ENCODE measurements around the gene ZEB1. TPM values are rescaled to one million over a fixed set of nuclear protein-coding genes. Genes with fewer than 3 reads are reported as not detected.

Gene ZEB1
- polyA plus RNA-seq, 1 experiment, result 154 TPM

GRCh38 chr10:31515116-31515515 lies 196.1 kb downstream of the ZEB1 start:
- TF ChIP-seq, protein P1, sequence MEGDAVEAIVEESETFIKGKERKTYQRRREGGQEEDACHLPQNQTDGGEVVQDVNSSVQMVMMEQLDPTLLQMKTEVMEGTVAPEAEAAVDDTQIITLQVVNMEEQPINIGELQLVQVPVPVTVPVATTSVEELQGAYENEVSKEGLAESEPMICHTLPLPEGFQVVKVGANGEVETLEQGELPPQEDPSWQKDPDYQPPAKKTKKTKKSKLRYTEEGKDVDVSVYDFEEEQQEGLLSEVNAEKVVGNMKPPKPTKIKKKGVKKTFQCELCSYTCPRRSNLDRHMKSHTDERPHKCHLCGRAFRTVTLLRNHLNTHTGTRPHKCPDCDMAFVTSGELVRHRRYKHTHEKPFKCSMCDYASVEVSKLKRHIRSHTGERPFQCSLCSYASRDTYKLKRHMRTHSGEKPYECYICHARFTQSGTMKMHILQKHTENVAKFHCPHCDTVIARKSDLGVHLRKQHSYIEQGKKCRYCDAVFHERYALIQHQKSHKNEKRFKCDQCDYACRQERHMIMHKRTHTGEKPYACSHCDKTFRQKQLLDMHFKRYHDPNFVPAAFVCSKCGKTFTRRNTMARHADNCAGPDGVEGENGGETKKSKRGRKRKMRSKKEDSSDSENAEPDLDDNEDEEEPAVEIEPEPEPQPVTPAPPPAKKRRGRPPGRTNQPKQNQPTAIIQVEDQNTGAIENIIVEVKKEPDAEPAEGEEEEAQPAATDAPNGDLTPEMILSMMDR (IDR thresholded peaks at IDR 0.05; ENCODE audit: low read depth, low read length), result no peak
- Histone ChIP-seq H3K27ac (ENCODE audit: low read depth, low read length) (no peak overlapping the region), H3K4me3 (ENCODE audit: low read depth, low read length) (no peak overlapping the region), H3K27me3 (ENCODE audit: control insufficient read depth, insufficient read depth, low read length) (no peaks in the 10 kb centered on the region), H3K9me3 (ENCODE audit: control insufficient read depth, insufficient read depth, low read length) (no peaks in the 10 kb centered on the region)
- POLR2A ChIA-PET, result no interaction called here
- no peak for DNase-seq (ENCODE audit: low read depth, low spot score)
- CTCF ChIA-PET, result interaction anchor here (1.0 to 1.2 kb wide), 2 partner anchors 293 to 827 kb away, joined by 3 read pairs; no protein-coding TSS in a partner anchor

DNA sequence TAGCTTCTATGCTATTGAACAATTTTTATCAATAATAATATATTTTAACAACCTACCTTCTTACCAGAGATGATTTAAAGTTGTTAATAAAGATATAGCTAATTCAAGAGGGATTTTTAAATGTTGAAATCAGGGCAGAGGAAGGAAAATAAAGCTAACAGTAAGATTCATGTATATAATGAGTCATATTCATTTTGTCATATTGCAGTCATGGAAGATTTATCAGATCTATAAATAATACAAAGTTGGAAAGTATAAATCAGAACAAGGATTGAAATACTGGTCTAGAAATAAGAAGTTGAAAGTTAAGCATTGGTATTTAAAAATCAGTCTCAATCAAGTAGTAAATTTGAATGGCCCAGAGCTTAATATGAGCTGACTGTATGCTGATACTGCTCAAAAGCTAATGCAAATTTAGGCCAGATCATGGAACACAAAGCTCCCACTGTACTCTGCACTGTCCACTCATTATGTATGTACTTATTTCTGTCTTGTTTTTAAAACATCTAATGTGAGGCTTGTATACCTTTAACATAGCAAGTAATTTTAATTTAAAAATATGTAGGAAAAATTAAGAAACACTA lies 196.9 kb downstream of the ZEB1 start:
- POLR2A ChIA-PET, result no interaction called here
- H3K27ac ChIP-seq (ENCODE audit: low read depth, low read length), result no peak overlapping the region
- DNase-seq (ENCODE audit: low read depth, low spot score), result no peak

GRCh38 chr10:31520986-31521831 lies 202.2 kb downstream of the ZEB1 start:
- no peaks in the 10 kb centered on the region for H3K27me3 ChIP-seq (ENCODE audit: control insufficient read depth, insufficient read depth, low read length)
- TF ChIP-seq, protein P1 (IDR thresholded peaks at IDR 0.05; ENCODE audit: low read depth, low read length), result no peak
- POLR2A ChIA-PET, result no interaction called here
- H3K4me3 ChIP-seq (ENCODE audit: low read depth, low read length), result no peak overlapping the region
- H3K27ac ChIP-seq (ENCODE audit: low read depth, low read length), result no peak overlapping the region
- DNase-seq (ENCODE audit: low read depth, low spot score), result no peak
- no peaks in the 10 kb centered on the region for H3K9me3 ChIP-seq (ENCODE audit: control insufficient read depth, insufficient read depth, low read length)
- CTCF ChIA-PET, result no interaction called here

More for the DNA sequence above, 196.9 kb downstream of the ZEB1 start:
- TF ChIP-seq, protein P1 (IDR thresholded peaks at IDR 0.05; ENCODE audit: low read depth, low read length), result no peak
- Histone ChIP-seq H3K27me3 (ENCODE audit: control insufficient read depth, insufficient read depth, low read length) (no peaks in the 10 kb centered on the region), H3K4me3 (ENCODE audit: low read depth, low read length) (no peak overlapping the region), H3K9me3 (ENCODE audit: control insufficient read depth, insufficient read depth, low read length) (no peaks in the 10 kb centered on the region)
- CTCF ChIA-PET, result interaction anchor here (1.0 to 1.5 kb wide), 3 partner anchors 292 to 828 kb away, joined by 3 to 6 read pairs (median 3); no protein-coding TSS in a partner anchor

DNA sequence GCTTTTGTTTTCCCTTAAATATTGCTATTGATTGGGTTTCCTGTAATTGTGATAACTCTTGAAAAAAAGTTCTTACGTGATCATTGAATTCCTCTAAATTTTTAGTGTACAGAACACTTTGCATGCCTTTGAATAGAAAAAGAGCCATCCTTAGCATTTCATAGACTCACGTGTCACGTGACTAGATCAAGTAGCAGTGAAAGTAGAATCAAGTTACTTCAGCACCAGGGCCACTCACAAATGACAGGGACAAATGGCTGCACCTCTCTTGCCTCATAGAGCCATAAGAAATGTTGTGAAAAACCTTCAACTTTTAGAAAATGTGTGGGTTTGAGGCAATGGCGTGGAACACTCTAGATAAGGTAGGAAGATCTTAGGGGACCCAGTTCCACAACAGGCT lies 203.8 kb downstream of the ZEB1 start:
- Histone ChIP-seq H3K4me3 (ENCODE audit: low read depth, low read length) (no peak overlapping the region), H3K27me3 (ENCODE audit: control insufficient read depth, insufficient read depth, low read length) (no peaks in the 10 kb centered on the region), H3K27ac (ENCODE audit: low read depth, low read length) (no peak overlapping the region), H3K9me3 (ENCODE audit: control insufficient read depth, insufficient read depth, low read length) (no peaks in the 10 kb centered on the region)
- DNase-seq (ENCODE audit: low read depth, low spot score), result no peak
- CTCF ChIA-PET, result no interaction called here
- TF ChIP-seq, protein P1 (IDR thresholded peaks at IDR 0.05; ENCODE audit: low read depth, low read length), result no peak
- POLR2A ChIA-PET, result no interaction called here

GRCh38 chr10:31524460-31524859 lies 205.4 kb downstream of the ZEB1 start:
- Histone ChIP-seq H3K9me3 (ENCODE audit: control insufficient read depth, insufficient read depth, low read length) (no peaks in the 10 kb centered on the region), H3K27ac (ENCODE audit: low read depth, low read length) (no peak overlapping the region), H3K4me3 (ENCODE audit: low read depth, low read length) (no peak overlapping the region), H3K27me3 (ENCODE audit: control insufficient read depth, insufficient read depth, low read length) (no peaks in the 10 kb centered on the region)
- DNase-seq (ENCODE audit: low read depth, low spot score), result no peak
- ChIA-PET CTCF (no interaction called here), POLR2A (no interaction called here)
- TF ChIP-seq, protein P1 (IDR thresholded peaks at IDR 0.05; ENCODE audit: low read depth, low read length), result no peak
